DOHH2 (cell line): ENCODE results near the gene GPSM1.

Source experiments
- H3F3A ChIP-seq: fragments of 200-600 bp; sonication (generic), shearing (Covaris generic); 2 replicates; pipeline ENCODE4 v1.6.0; 2016; ENCODE audit warnings: antibody characterized with exemption, mild to moderate bottlenecking; ENCODE audit not compliant: control insufficient read depth, insufficient read depth
- H3K27ac ChIP-seq: fragments of 200-600 bp; sonication (generic); 2 replicates; pipeline ENCODE4 v1.5.1; 2014; ENCODE audit warnings: low read depth, mild to moderate bottlenecking, low read length, moderate library complexity
- H3K27me3 ChIP-seq: fragments of 200-600 bp; sonication (generic); 2 replicates; pipeline ENCODE4 v1.6.1; 2014; ENCODE audit warnings: mild to moderate bottlenecking, low read length, mixed read lengths; ENCODE audit not compliant: control insufficient read depth
- H3K36me3 ChIP-seq: fragments of 200-600 bp; sonication (generic); 2 replicates; pipeline ENCODE4 v1.6.1; 2014; ENCODE audit warnings: mild to moderate bottlenecking, low read length, moderate library complexity, mixed read lengths; ENCODE audit not compliant: control insufficient read depth
- H3K4me1 ChIP-seq: fragments of 200-600 bp; sonication (generic); 2 replicates; pipeline ENCODE4 v1.6.1; 2014; ENCODE audit warnings: mild to moderate bottlenecking, low read length, mixed read lengths; ENCODE audit not compliant: control insufficient read depth
- H3K4me2 ChIP-seq: fragments of 200-600 bp; sonication (generic); 2 replicates; pipeline ENCODE4 v1.6.0; 2014; ENCODE audit warnings: mild to moderate bottlenecking, low read length, moderate library complexity
- H3K4me3 ChIP-seq: fragments of 200-600 bp; sonication (generic); 2 replicates; pipeline ENCODE4 v1.5.1; 2014; ENCODE audit warnings: mild to moderate bottlenecking, low read length, mixed read lengths
- H3K79me2 ChIP-seq: fragments of 200-600 bp; sonication (generic); 2 replicates; pipeline ENCODE4 v1.6.1; 2014; ENCODE audit warnings: mild to moderate bottlenecking, low read length, mixed read lengths; ENCODE audit not compliant: control insufficient read depth
- H3K9me2 ChIP-seq: fragments of 200-600 bp; sonication (generic); replicated peaks from 2 replicates; pipeline ENCODE4 v1.6.1; 2014; ENCODE audit warnings: mild to moderate bottlenecking, low read length, mixed read lengths; ENCODE audit not compliant: control insufficient read depth
- H3K9me3 ChIP-seq: fragments of 200-600 bp; sonication (generic); 2 replicates; pipeline ENCODE4 v1.6.1; 2014; ENCODE audit warnings: antibody characterized with exemption, low read length, mixed read lengths; ENCODE audit not compliant: control insufficient read depth, insufficient read depth
- H4K20me1 ChIP-seq: fragments of 200-600 bp; sonication (generic); 2 replicates; pipeline ENCODE4 v1.6.0; 2014; ENCODE audit warnings: low read depth, mild to moderate bottlenecking, antibody characterized with exemption, low read length, moderate library complexity; ENCODE audit not compliant: control insufficient read depth, insufficient read depth
- EZH2phosphoT487 ChIP-seq: fragments of 200-600 bp; sonication (generic); IDR thresholded peaks from 2 replicates; pipeline ENCODE4 v1.6.1; 2017; ENCODE audit warnings: borderline replicate concordance, mild to moderate bottlenecking, antibody characterized with exemption, low read length, moderate library complexity, mixed read lengths
- TF ChIP-seq, protein P1 (sequence below): fragments of 200-600 bp; sonication (generic); IDR thresholded peaks from one replicate; pipeline ENCODE4 v1.5.1; 2014; ENCODE audit warnings: antibody characterized with exemption, mild to moderate bottlenecking, low read depth, low read length; ENCODE audit not compliant: poor library complexity, severe bottlenecking

The GPSM1 gene

DNA sequence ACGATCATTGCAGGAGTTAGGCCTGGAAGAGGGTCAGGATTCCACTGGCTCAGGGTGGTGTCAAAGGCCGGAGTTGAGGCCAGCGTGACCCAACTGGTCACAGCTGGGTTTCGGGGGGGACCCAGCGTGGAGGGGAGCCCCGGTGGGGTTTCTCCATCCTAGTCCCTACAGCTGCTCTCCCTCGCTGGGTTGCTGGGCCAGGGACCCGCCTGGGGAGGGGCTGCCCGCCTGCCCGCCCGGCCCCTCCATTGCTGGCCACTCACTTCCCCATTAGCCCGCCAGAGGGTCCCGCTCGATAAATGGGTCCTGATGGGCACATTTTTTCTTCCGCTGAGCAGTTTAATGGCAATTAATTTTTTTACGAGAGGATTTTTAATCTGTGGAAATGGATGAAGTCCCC lies 32.3 kb upstream of the GPSM1 start:
- peaks cover 3% of the 10 kb centered on the region; the same call in 1 of the 2 replicates for H3F3A ChIP-seq
- TF ChIP-seq, protein P1, sequence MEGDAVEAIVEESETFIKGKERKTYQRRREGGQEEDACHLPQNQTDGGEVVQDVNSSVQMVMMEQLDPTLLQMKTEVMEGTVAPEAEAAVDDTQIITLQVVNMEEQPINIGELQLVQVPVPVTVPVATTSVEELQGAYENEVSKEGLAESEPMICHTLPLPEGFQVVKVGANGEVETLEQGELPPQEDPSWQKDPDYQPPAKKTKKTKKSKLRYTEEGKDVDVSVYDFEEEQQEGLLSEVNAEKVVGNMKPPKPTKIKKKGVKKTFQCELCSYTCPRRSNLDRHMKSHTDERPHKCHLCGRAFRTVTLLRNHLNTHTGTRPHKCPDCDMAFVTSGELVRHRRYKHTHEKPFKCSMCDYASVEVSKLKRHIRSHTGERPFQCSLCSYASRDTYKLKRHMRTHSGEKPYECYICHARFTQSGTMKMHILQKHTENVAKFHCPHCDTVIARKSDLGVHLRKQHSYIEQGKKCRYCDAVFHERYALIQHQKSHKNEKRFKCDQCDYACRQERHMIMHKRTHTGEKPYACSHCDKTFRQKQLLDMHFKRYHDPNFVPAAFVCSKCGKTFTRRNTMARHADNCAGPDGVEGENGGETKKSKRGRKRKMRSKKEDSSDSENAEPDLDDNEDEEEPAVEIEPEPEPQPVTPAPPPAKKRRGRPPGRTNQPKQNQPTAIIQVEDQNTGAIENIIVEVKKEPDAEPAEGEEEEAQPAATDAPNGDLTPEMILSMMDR: no peak
- no peak for TF ChIP-seq EZH2phosphoT487
- H3K4me3 ChIP-seq: no peak overlapping the region
- no peaks in the 10 kb centered on the region for H3K27me3 ChIP-seq
- H3K4me1 ChIP-seq: no peaks in the 10 kb centered on the region
- no peaks in the 10 kb centered on the region for H3K36me3 ChIP-seq
- H3K79me2 ChIP-seq: no peaks in the 10 kb centered on the region
- no peaks in the 10 kb centered on the region for H4K20me1 ChIP-seq
- no peak overlapping the region for H3K4me2 ChIP-seq
- no peak overlapping the region for H3K27ac ChIP-seq
- H3K9me2 ChIP-seq: no peaks in the 10 kb centered on the region
- peaks cover 12% of the 10 kb centered on the region; the same call in 1 of the 2 replicates for H3K9me3 ChIP-seq

DNA sequence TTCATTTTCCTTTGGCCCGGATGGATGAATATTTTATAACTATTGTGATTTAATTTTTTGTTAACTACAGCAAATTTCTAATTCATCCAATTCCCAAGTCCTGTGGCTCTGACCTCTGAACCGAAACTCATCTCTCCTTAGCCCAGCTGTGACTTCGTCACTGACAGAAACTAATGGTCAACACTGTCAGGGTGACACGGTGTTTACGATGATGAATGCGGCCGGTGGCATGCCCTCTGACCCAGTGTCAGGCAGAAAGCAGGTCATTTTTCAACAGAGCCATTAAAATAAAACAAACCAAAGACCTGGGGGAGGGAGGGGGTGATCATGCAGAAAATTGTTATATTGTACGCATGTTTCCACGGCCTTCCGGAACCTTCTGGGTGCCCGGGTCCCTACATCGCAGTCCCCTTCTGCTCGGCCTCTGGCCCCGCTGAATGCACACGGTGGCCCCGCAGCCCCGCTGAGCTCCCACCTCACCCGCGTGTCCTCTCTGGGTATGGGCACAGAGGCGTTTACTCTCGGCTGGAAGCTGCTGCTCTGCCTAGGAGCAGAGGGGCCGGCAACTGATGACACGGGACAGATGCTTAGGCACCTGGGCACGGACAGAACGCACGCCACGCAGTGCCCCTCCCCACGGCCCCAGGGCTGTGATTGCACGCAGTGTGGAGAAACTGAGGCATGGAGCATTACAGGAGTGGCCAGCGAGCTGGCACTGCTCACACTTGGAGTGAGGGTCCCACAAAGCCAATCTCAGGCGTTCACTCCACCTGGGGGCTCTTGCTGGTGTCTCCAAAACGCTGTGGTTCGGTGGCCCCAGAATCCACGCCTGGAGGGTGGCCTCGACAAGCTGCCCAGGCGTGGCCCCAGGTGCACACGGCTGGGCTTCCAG lies 31.6 kb upstream of the GPSM1 start:
- H3K9me3 ChIP-seq: peaks cover 12% of the 10 kb centered on the region; the same call in 1 of the 2 replicates
- H4K20me1 ChIP-seq: no peaks in the 10 kb centered on the region
- TF ChIP-seq, protein P1: no peak
- no peak for TF ChIP-seq EZH2phosphoT487
- no peak overlapping the region for H3K4me3 ChIP-seq
- no peak overlapping the region for H3K4me2 ChIP-seq
- H3K79me2 ChIP-seq: no peaks in the 10 kb centered on the region
- H3K9me2 ChIP-seq: no peaks in the 10 kb centered on the region
- H3K4me1 ChIP-seq: no peaks in the 10 kb centered on the region
- peaks cover 3% of the 10 kb centered on the region; the same call in 1 of the 2 replicates for H3F3A ChIP-seq
- H3K27me3 ChIP-seq: no peaks in the 10 kb centered on the region
- H3K36me3 ChIP-seq: no peaks in the 10 kb centered on the region
- no peak overlapping the region for H3K27ac ChIP-seq

DNA sequence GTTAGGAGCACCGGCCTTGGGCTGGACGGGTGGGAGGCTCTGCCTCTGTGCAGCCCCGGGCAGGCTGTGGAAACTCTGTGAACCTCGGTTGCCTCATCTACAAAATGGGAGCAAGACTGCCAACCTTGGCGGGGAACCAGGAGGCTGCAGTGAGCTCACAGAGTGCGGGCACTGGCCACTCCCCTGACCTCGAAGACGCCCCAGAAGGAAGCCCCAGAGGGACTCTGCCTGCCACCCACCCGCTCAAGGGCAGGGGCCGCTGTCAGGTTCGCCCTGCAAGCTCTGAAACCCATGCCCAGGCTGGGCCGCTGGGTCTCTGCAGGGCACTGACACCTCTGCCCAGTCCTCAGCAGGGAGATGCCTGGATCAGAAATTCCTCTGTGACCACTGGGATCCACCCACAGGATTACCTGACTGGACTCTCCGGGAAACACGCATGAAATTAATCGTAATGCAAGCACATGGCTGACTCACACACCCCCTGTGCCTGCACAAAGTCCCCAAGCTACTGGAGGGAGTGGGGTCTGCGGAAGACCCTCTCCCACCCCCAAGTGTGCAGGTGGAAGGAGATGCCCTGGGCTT lies 30.8 kb upstream of the GPSM1 start:
- no peaks in the 10 kb centered on the region for H3K27me3 ChIP-seq
- peaks cover 3% of the 10 kb centered on the region; the same call in 1 of the 2 replicates for H3F3A ChIP-seq
- no peak overlapping the region for H3K27ac ChIP-seq
- H3K4me1 ChIP-seq: no peaks in the 10 kb centered on the region
- H3K4me2 ChIP-seq: no peak overlapping the region
- no peak overlapping the region for H3K4me3 ChIP-seq
- TF ChIP-seq, protein P1: no peak
- TF ChIP-seq EZH2phosphoT487: no peak
- no peaks in the 10 kb centered on the region for H3K9me2 ChIP-seq
- no peaks in the 10 kb centered on the region for H3K36me3 ChIP-seq
- no peaks in the 10 kb centered on the region for H3K79me2 ChIP-seq
- no peaks in the 10 kb centered on the region for H4K20me1 ChIP-seq
- peaks cover 12% of the 10 kb centered on the region; the same call in 1 of the 2 replicates for H3K9me3 ChIP-seq
